Stimulated activated CD4-positive, alpha-beta T cell treated with anti-CD3 and anti-CD28 coated beads, Interleukin-15, amount 100 ng/mL, for 1 hour (primary cell): Measurements from ENCODE around the gene L3MBTL3.
"Not testable (repeated sequence)": the region's sequence is repeated elsewhere in the genome, so short reads cannot be mapped to it uniquely, and the experiment has no call there.

ENCODE experiments used
- DNase-seq, 2 donors: peaks; one replicate each; pipeline ENCODE4 v3.0.0-alpha.2; 2020; ENCODE audit warnings: low read depth in 1 of 2, low spot score in 1 of 2

The L3MBTL3 gene

GRCh38 chr6:130136798-130137197 is 118.4 kb downstream of the L3MBTL3 start:
- DNase-seq, result no peak

- no peak for DNase-seq
Observed at GRCh38 chr6:130138116-130138908, 119.9 kb downstream of the L3MBTL3 start.

- DNase-seq, result no peak
Observed at GRCh38 chr6:130138909-130139242, 120.5 kb downstream of the L3MBTL3 start.

- no peak for DNase-seq
Observed at GRCh38 chr6:130140084-130140483, 121.7 kb downstream of the L3MBTL3 start.

- no peak for DNase-seq
Observed at GRCh38 chr6:130143709-130144108, 125.3 kb downstream of the L3MBTL3 start.

- no peak for DNase-seq
Observed at GRCh38 chr6:130147111-130147510, 128.7 kb downstream of the L3MBTL3 start.

GRCh38 chr6:130148181-130148580 is 129.8 kb downstream of the L3MBTL3 start:
- no peak for DNase-seq

GRCh38 chr6:130149016-130149415 is 130.6 kb downstream of the L3MBTL3 start:
- DNase-seq, result not testable (repeated sequence)

- DNase-seq, result no peak
Observed at GRCh38 chr6:130150906-130151305, 132.5 kb downstream of the L3MBTL3 start.

- DNase-seq, result no peak
Observed at GRCh38 chr6:130152908-130153510, 134.6 kb downstream of the L3MBTL3 start.

- DNase-seq, result no peak
Observed at GRCh38 chr6:130156908-130157307, 138.5 kb downstream of the L3MBTL3 start.

GRCh38 chr6:130158056-130158455 is 139.7 kb downstream of the L3MBTL3 start:
- DNase-seq, result no peak

GRCh38 chr6:130158548-130158947 is 140.2 kb downstream of the L3MBTL3 start:
- DNase-seq, result no peak

- no peak for DNase-seq
Observed at GRCh38 chr6:130159956-130160355, 141.6 kb downstream of the L3MBTL3 start.

GRCh38 chr6:130161683-130162404 is 143.5 kb downstream of the L3MBTL3 start:
- no peak for DNase-seq

GRCh38 chr6:130162421-130162820 is 144.0 kb downstream of the L3MBTL3 start:
- no peak for DNase-seq

GRCh38 chr6:130163266-130163665 is 144.9 kb downstream of the L3MBTL3 start:
- no peak for DNase-seq

- DNase-seq, result no peak
Observed at GRCh38 chr6:130164251-130164650, 145.9 kb downstream of the L3MBTL3 start.

GRCh38 chr6:130167655-130168054 is 149.3 kb downstream of the L3MBTL3 start:
- DNase-seq, result no peak

GRCh38 chr6:130170160-130170559 is 151.8 kb downstream of the L3MBTL3 start:
- not testable (repeated sequence) for DNase-seq

GRCh38 chr6:130173377-130174004 is 155.1 kb downstream of the L3MBTL3 start:
- not testable (repeated sequence) for DNase-seq

GRCh38 chr6:130176378-130176777 is 158.0 kb downstream of the L3MBTL3 start:
- DNase-seq, result no peak
